ENCODE results near the gene SH3PXD2B.
A peak's percentile ranks its signal among the peaks of the same experiment; 100 is the strongest.

The SH3PXD2B gene

GRCh38 chr5:172451771-172452197 lies 2.5 kb downstream of the SH3PXD2B start:
- no peaks in the 10 kb centered on the region; the same call in 1 of the 2 replicates for H3F3A ChIP-seq (ENCODE audit: control insufficient read depth, insufficient read depth)
- H4K20me1 ChIP-seq (ENCODE audit: control insufficient read depth, insufficient read depth, low read depth, low read length): no peaks in the 10 kb centered on the region
- no peak overlapping the region for H3K27ac ChIP-seq (ENCODE audit: low read depth, low read length)
- H3K4me2 ChIP-seq (ENCODE audit: low read length): no peak overlapping the region
- TF ChIP-seq EZH2phosphoT487 (IDR thresholded peaks at IDR 0.05; ENCODE audit: borderline replicate concordance, low read length): no peak
- no peak for TF ChIP-seq CTCF (IDR thresholded peaks at IDR 0.05; ENCODE audit: low read depth, low read length, poor library complexity, severe bottlenecking)
- H3K9me2 ChIP-seq (replicated peaks; ENCODE audit: control insufficient read depth, low read length): no peaks in the 10 kb centered on the region
- peaks cover 3% of the 10 kb centered on the region; the same call in 1 of the 2 replicates for H3K4me1 ChIP-seq (ENCODE audit: control insufficient read depth, low read length)
- H3K36me3 ChIP-seq (ENCODE audit: control insufficient read depth, low read length): no peaks in the 10 kb centered on the region
- peaks cover 37% of the 10 kb centered on the region for H3K27me3 ChIP-seq (ENCODE audit: control insufficient read depth, low read length)
- H3K4me3 ChIP-seq (ENCODE audit: low read length): no peak overlapping the region
- H3K9me3 ChIP-seq (ENCODE audit: control insufficient read depth, insufficient read depth, low read length): no peaks in the 10 kb centered on the region
- no peaks in the 10 kb centered on the region for H3K79me2 ChIP-seq (ENCODE audit: control insufficient read depth, low read length)

- H3K79me2 ChIP-seq (ENCODE audit: control insufficient read depth, low read length): no peaks in the 10 kb centered on the region
- TF ChIP-seq EZH2phosphoT487 (IDR thresholded peaks at IDR 0.05; ENCODE audit: borderline replicate concordance, low read length) (no peak), CTCF (IDR thresholded peaks at IDR 0.05; ENCODE audit: low read depth, low read length, poor library complexity, severe bottlenecking) (peak; percentile 89)
- no peak overlapping the region for H3K4me2 ChIP-seq (ENCODE audit: low read length)
- H3K9me2 ChIP-seq (replicated peaks; ENCODE audit: control insufficient read depth, low read length): no peaks in the 10 kb centered on the region
- no peak overlapping the region for H3K27ac ChIP-seq (ENCODE audit: low read depth, low read length)
- no peaks in the 10 kb centered on the region for H3K36me3 ChIP-seq (ENCODE audit: control insufficient read depth, low read length)
- H3K4me3 ChIP-seq (ENCODE audit: low read length): no peak overlapping the region
- no peaks in the 10 kb centered on the region; the same call in 1 of the 2 replicates for H3F3A ChIP-seq (ENCODE audit: control insufficient read depth, insufficient read depth)
- no peaks in the 10 kb centered on the region for H4K20me1 ChIP-seq (ENCODE audit: control insufficient read depth, insufficient read depth, low read depth, low read length)
- H3K9me3 ChIP-seq (ENCODE audit: control insufficient read depth, insufficient read depth, low read length): no peaks in the 10 kb centered on the region
- H3K4me1 ChIP-seq (ENCODE audit: control insufficient read depth, low read length): peaks cover 3% of the 10 kb centered on the region; the same call in 1 of the 2 replicates
- H3K27me3 ChIP-seq (ENCODE audit: control insufficient read depth, low read length): peaks cover 34% of the 10 kb centered on the region
These were observed 3.2 kb downstream of the SH3PXD2B start for GRCh38 chr5:172450861-172451695.

GRCh38 chr5:172450453-172450852 lies 3.9 kb downstream of the SH3PXD2B start:
- H3K9me2 ChIP-seq (replicated peaks; ENCODE audit: control insufficient read depth, low read length): no peaks in the 10 kb centered on the region
- no peaks in the 10 kb centered on the region for H3K9me3 ChIP-seq (ENCODE audit: control insufficient read depth, insufficient read depth, low read length)
- H3K36me3 ChIP-seq (ENCODE audit: control insufficient read depth, low read length): no peaks in the 10 kb centered on the region
- H3K79me2 ChIP-seq (ENCODE audit: control insufficient read depth, low read length): no peaks in the 10 kb centered on the region
- H3F3A ChIP-seq (ENCODE audit: control insufficient read depth, insufficient read depth): no peaks in the 10 kb centered on the region; the same call in 1 of the 2 replicates
- TF ChIP-seq EZH2phosphoT487 (IDR thresholded peaks at IDR 0.05; ENCODE audit: borderline replicate concordance, low read length): no peak
- no peak for TF ChIP-seq CTCF (IDR thresholded peaks at IDR 0.05; ENCODE audit: low read depth, low read length, poor library complexity, severe bottlenecking)
- no peaks in the 10 kb centered on the region for H4K20me1 ChIP-seq (ENCODE audit: control insufficient read depth, insufficient read depth, low read depth, low read length)
- H3K27me3 ChIP-seq (ENCODE audit: control insufficient read depth, low read length): peaks cover 35% of the 10 kb centered on the region
- no peak overlapping the region for H3K4me2 ChIP-seq (ENCODE audit: low read length)
- H3K27ac ChIP-seq (ENCODE audit: low read depth, low read length): no peak overlapping the region
- H3K4me3 ChIP-seq (ENCODE audit: low read length): no peak overlapping the region
- H3K4me1 ChIP-seq (ENCODE audit: control insufficient read depth, low read length): peaks cover 3% of the 10 kb centered on the region; the same call in 1 of the 2 replicates
